Suprapubic skin (tissue), 4 donors: ENCODE data around the gene KIF6.

Source experiments
- CTCF ChIP-seq, 2 donors: fragments of 200-600 bp in 1 of 2; fragments of 450-650 bp in 1 of 2; sonication (generic) in 1 of 2; IDR thresholded peaks; one replicate each; pipeline ENCODE4 v1.5.1; 2016 to 2019; ENCODE audit warnings: antibody characterized with exemption in 2 of 2, mild to moderate bottlenecking in 1 of 2, moderate library complexity in 1 of 2
- EP300 ChIP-seq: sonication (generic); formaldehyde crosslinking; IDR thresholded peaks from one replicate; pipeline ENCODE4 v1.6.1; 2017; ENCODE audit warnings: antibody characterized with exemption
- POLR2A ChIP-seq, 2 donors: fragments of 450-650 bp; IDR thresholded peaks; one replicate each; pipeline ENCODE4 v1.6.1; 2017; ENCODE audit warnings: antibody characterized with exemption in 2 of 2, mild to moderate bottlenecking in 2 of 2, moderate library complexity in 2 of 2
- POLR2AphosphoS5 ChIP-seq, 3 donors: sonication (generic); formaldehyde crosslinking; IDR thresholded peaks; one replicate each; pipeline ENCODE4 v1.6.1; 2017; ENCODE audit warnings: antibody characterized with exemption in 3 of 3

- TF ChIP-seq CTCF (IDR thresholded peaks at IDR 0.05) (no peak), POLR2AphosphoS5 (IDR thresholded peaks at IDR 0.05) (no peak), POLR2A (IDR thresholded peaks at IDR 0.05) (no peak), EP300 (no peak)
Observed at GRCh38 chr6:39520411-39520810, 204.8 kb downstream of the KIF6 start.
